HG03039 (cell line): ENCODE data around the gene TRIM2.
"Not testable (repeated sequence)": the region's sequence is repeated elsewhere in the genome, so short reads cannot be mapped to it uniquely, and the experiment has no call there.

ENCODE experiments used
- ATAC-seq: cut with Tn5 transposase; IDR thresholded peaks from one replicate; pipeline ENCODE4 v1.9.1; 2021; ENCODE audit warnings: mild to moderate bottlenecking, moderate library complexity; ENCODE audit not compliant: unreplicated experiment

TRIM2 gene

GRCh38 chr4:153204247-153204671, at the start of gene TRIM2:
TSS of gene TRIM2 (plus strand) at chr4:153204443. CDS start at chr4:153204531, 88 bp downstream.
- no peak for ATAC-seq

GRCh38 chr4:153155686-153156085, 48.6 kb upstream of the TRIM2 start:
- no peak for ATAC-seq

GRCh38 chr4:153156263-153156662, 48.0 kb upstream of the TRIM2 start:
- ATAC-seq = no peak

GRCh38 chr4:153156721-153157120, 47.5 kb upstream of the TRIM2 start:
- no peak for ATAC-seq

GRCh38 chr4:153159016-153159415, 45.2 kb upstream of the TRIM2 start:
- no peak for ATAC-seq

- ATAC-seq = no peak
Observed at GRCh38 chr4:153159728-153160221, 44.5 kb upstream of the TRIM2 start.

- no peak for ATAC-seq
Observed at GRCh38 chr4:153160821-153161220, 43.4 kb upstream of the TRIM2 start.

GRCh38 chr4:153161226-153161963, 42.8 kb upstream of the TRIM2 start:
- no peak for ATAC-seq

- not testable (repeated sequence) for ATAC-seq
Observed at GRCh38 chr4:153165236-153165635, 39.0 kb upstream of the TRIM2 start.

- ATAC-seq = no peak
Observed at GRCh38 chr4:153166716-153167501, 37.3 kb upstream of the TRIM2 start.

- ATAC-seq = no peak
Observed at GRCh38 chr4:153169776-153170175, 34.5 kb upstream of the TRIM2 start.

- ATAC-seq = no peak
Observed at GRCh38 chr4:153170407-153170806, 33.8 kb upstream of the TRIM2 start.

- no peak for ATAC-seq
Observed at GRCh38 chr4:153174821-153175567, 29.2 kb upstream of the TRIM2 start.

- no peak for ATAC-seq
Observed at GRCh38 chr4:153176938-153177337, 27.3 kb upstream of the TRIM2 start.

GRCh38 chr4:153177841-153178240, 26.4 kb upstream of the TRIM2 start:
- ATAC-seq = no peak

GRCh38 chr4:153179100-153179499, 25.1 kb upstream of the TRIM2 start:
- ATAC-seq = no peak

- no peak for ATAC-seq
Observed at GRCh38 chr4:153181293-153181692, 22.9 kb upstream of the TRIM2 start.

- ATAC-seq = no peak
Observed at GRCh38 chr4:153181700-153182099, 22.5 kb upstream of the TRIM2 start.

- no peak for ATAC-seq
Observed at GRCh38 chr4:153183146-153183545, 21.1 kb upstream of the TRIM2 start.

GRCh38 chr4:153185331-153185852, 18.9 kb upstream of the TRIM2 start:
- no peak for ATAC-seq
